Measurements from ENCODE around the gene CUL2.

- TF ChIP-seq CTCF (IDR thresholded peaks at IDR 0.05): no peak
- TF ChIP-seq POLR2A (IDR thresholded peaks at IDR 0.05): no peak
Observed at GRCh38 chr10:35040760-35041501, 49.2 kb downstream of the CUL2 start.

Measured in right lobe of liver (tissue), 4 donors.